K562 (cell line): ENCODE results near the gene GRIK3. TPM values are rescaled to one million over a fixed set of nuclear protein-coding genes. Genes with fewer than 3 reads are reported as not detected.

Experiments used
- ATAC-seq: fragments of 200-7000 bp; cut with Tn5 transposase; 3 replicates; pipeline ENCODE4 v1.9.1; 2020; ENCODE audit warnings: moderate library complexity
- BruUV-seq: library from RNA; stranded (reverse); fragments of 400-500 nt; replicated peaks from 2 replicates; lab custom pipeline; 2021; lab: Mats Ljungman, UMichigan
- CTCF ChIA-PET: fragments of 300-600 bp; formaldehyde crosslinking; extraction: SDS; loops from one replicate; lab custom pipeline; 2021; ENCODE audit warnings: low intra/inter-chr PET ratio; lab: Yijun Ruan, JAX
- POLR2A ChIA-PET: fragments of 300-600, 350-650 bp; sonication (Branson Sonifier 250); formaldehyde crosslinking; extraction: SDS; loops from one replicate; lab custom pipeline; 2021; ENCODE audit warnings: antibody characterized with exemption, inconsistent platforms; lab: Yijun Ruan, JAX
- DNase-seq, 4 experiments: peaks; one replicate each; pipeline versions ENCODE4 v3.0.0 to v3.0.0-alpha.2; 2011 to 2018; ENCODE audit warnings: low spot score in 3 of 4, mixed read lengths in 3 of 4; ENCODE audit errors: extremely low read depth in 1 of 4
- FAIRE-seq: peaks from 2 replicates; lab custom pipeline; 2011; peaks lifted over from hg19 to GRCh38; lab: Jason Lieb, UNC
- H2AFZ ChIP-seq: 2 replicates; pipeline ENCODE4 v1.6.0; 2011; ENCODE audit warnings: low read depth, low read length, control low read depth, inconsistent platforms
- H3K27ac ChIP-seq: fragments of 200-600 bp; 3 replicates; pipeline ENCODE4 v1.8.0; 2011; ENCODE audit warnings: low read depth, mild to moderate bottlenecking, control low read depth, inconsistent platforms, low read length, moderate library complexity, mixed read lengths; ENCODE audit errors: extremely low read depth
- H3K27me3 ChIP-seq, 2 experiments: fragments of 300-600 bp in 1 of 2; 2 replicates in 1 of 2; 3 replicates in 1 of 2; pipeline versions ENCODE4 v1.6.0 to v1.8.0; 2011; ENCODE audit warnings: inconsistent platforms in 2 of 2, low read length in 2 of 2, mild to moderate bottlenecking in 1 of 2, mixed read lengths in 1 of 2, moderate library complexity in 1 of 2; ENCODE audit not compliant: control insufficient read depth in 2 of 2, insufficient read depth in 2 of 2
- H3K36me3 ChIP-seq: fragments of 300-600 bp; 3 replicates; pipeline ENCODE4 v1.8.0; 2011; ENCODE audit warnings: mild to moderate bottlenecking, low read length, inconsistent platforms; ENCODE audit not compliant: control insufficient read depth, insufficient read depth
- H3K4me1 ChIP-seq, 2 experiments: fragments of 200-600 bp in 1 of 2; replicated peaks in 1 of 2; 2 replicates in 1 of 2; 3 replicates in 1 of 2; pipeline versions ENCODE4 v1.5.1 to v1.8.0; 2011; ENCODE audit warnings: inconsistent platforms in 2 of 2, low read length in 2 of 2, mild to moderate bottlenecking in 1 of 2, mixed read lengths in 1 of 2, moderate library complexity in 1 of 2; ENCODE audit not compliant: control insufficient read depth in 2 of 2, insufficient read depth in 2 of 2
- H3K4me2 ChIP-seq: 2 replicates; pipeline ENCODE4 v1.6.1; 2011; ENCODE audit warnings: low read length, control low read depth, inconsistent platforms, mixed read lengths; ENCODE audit not compliant: insufficient read depth
- H3K4me3 ChIP-seq: fragments of 200-600 bp; sonication (generic), shearing (Covaris generic); 2 replicates; pipeline ENCODE4 v1.5.1; 2016; ENCODE audit warnings: control low read depth, inconsistent platforms
- H3K79me2 ChIP-seq: fragments of 200-600 bp; 3 replicates; pipeline ENCODE4 v1.8.0; 2011; ENCODE audit warnings: low read length, inconsistent platforms; ENCODE audit not compliant: control insufficient read depth, insufficient read depth
- H3K9ac ChIP-seq, 2 experiments: 2 replicates each; pipeline versions ENCODE4 v1.6.0 to v1.6.1; 2011; ENCODE audit warnings: low read depth in 2 of 2, low read length in 2 of 2, control low read depth in 1 of 2, inconsistent platforms in 1 of 2, mild to moderate bottlenecking in 1 of 2, mixed read lengths in 1 of 2; ENCODE audit not compliant: insufficient read depth in 1 of 2
- H3K9me1 ChIP-seq: one replicate; pipeline ENCODE4 v1.6.0; 2011; ENCODE audit warnings: inconsistent platforms, mild to moderate bottlenecking, low read length, moderate library complexity; ENCODE audit not compliant: control insufficient read depth, insufficient read depth
- H3K9me3 ChIP-seq: replicated peaks from 2 replicates; pipeline ENCODE4 v1.5.1; 2011; ENCODE audit warnings: low read depth, low read length, inconsistent platforms; ENCODE audit not compliant: control insufficient read depth, insufficient read depth
- H4K20me1 ChIP-seq: replicated peaks from 2 replicates; pipeline ENCODE4 v1.6.1; 2011; ENCODE audit warnings: low read length, inconsistent platforms, mixed read lengths; ENCODE audit not compliant: control insufficient read depth, insufficient read depth
- BRCA1 ChIP-seq, 2 experiments: fragments of 450-650 bp in 1 of 2; sonication (generic) in 1 of 2; formaldehyde crosslinking in 1 of 2; IDR thresholded peaks; 2 replicates each; pipeline versions ENCODE4 v1.5.0 to v1.6.1; 2017 to 2020; ENCODE audit warnings: mild to moderate bottlenecking in 1 of 2, missing genetic modification reagents in 1 of 2
- LCOR ChIP-seq: sonication (generic); formaldehyde crosslinking; IDR thresholded peaks from 2 replicates; pipeline ENCODE4 v1.8.0; 2022; ENCODE audit warnings: mild to moderate bottlenecking, missing genetic modification reagents
- NEUROD1 ChIP-seq: fragments of 150-350 bp; IDR thresholded peaks from 2 replicates; pipeline ENCODE4 v1.6.1; 2014; ENCODE audit warnings: borderline replicate concordance, low read length, low read depth; ENCODE audit not compliant: partially characterized antibody
- NFIX ChIP-seq: fragments of 250-450 bp; sonication (Bioruptor Pico); IDR thresholded peaks from 2 replicates; pipeline ENCODE4 v1.4.0; 2020; ENCODE audit warnings: low read depth, mild to moderate bottlenecking, moderate library complexity
- RBFOX2 ChIP-seq: fragments of 200-400 bp; formaldehyde crosslinking; IDR thresholded peaks from 2 replicates; pipeline ENCODE4 v1.6.1; 2017; ENCODE audit warnings: low read depth, mild to moderate bottlenecking, low read length, moderate library complexity
- STAT5B ChIP-seq: fragments of 250-450 bp; sonication (Bioruptor Pico); IDR thresholded peaks from 2 replicates; pipeline ENCODE4 v1.8.0; 2021; ENCODE audit warnings: mild to moderate bottlenecking, inconsistent platforms
- ZNF134 ChIP-seq: fragments of 250-450 bp; sonication (Bioruptor Pico); conservative IDR thresholded peaks from 2 replicates; pipeline ENCODE4 v1.4.0; 2020
- WGBS: fragments of 100-300 bp; shearing (Covaris generic); methylation state at CpG from one replicate; pipeline ENCODE4 v1.1.6; 2016; ENCODE audit warnings: low coverage, mixed read lengths; ENCODE audit not compliant: insufficient coverage; ENCODE audit errors: missing lambda C conversion rate; 5-methylcytosine and 5-hydroxymethylcytosine counted together
- in situ Hi-C: fragments of 300-500 bp; cut with MboI; formaldehyde crosslinking; loops from 4 replicates; pipeline ENCODE4 v1.15.0; 2018; ENCODE audit warnings: inconsistent platforms, mixed read lengths
- intact Hi-C: fragments of 100-400 bp; cut with micrococcal nuclease; formaldehyde crosslinking; loops from 2 replicates; pipeline ENCODE4 v1.14.2; 2022
- polyA plus RNA-seq, 8 experiments: library from polyadenylated mRNA; depleted of rRNA in 4 of 8; stranded (reverse) in 5 of 8; unstranded in 3 of 8; fragments of >200 nt; fragmentation: Nextera tagmentation in 2 of 8; fragmentation: Illumina TruSeq in 1 of 8; extraction: Ambion mirVana in 2 of 8; extraction: Trizol in 1 of 8; gene quantifications; 2 replicates each; pipeline versions ENCODE4 v1.2.1 to v1.2.3, GENCODE V29; 2011 to 2014; ENCODE audit warnings: inconsistent platforms in 1 of 8, missing spikeins in 1 of 8
- total RNA-seq, 7 experiments: library from RNA; depleted of rRNA in 6 of 7; stranded (reverse); fragments of >200 nt in 6 of 7; fragmentation: Illumina TruSeq in 2 of 7; extraction: Trizol in 2 of 7; gene quantifications; 2 replicates each; pipeline versions ENCODE4 v1.2.1 to v1.2.3, GENCODE V29; 2011 to 2021; ENCODE audit warnings: low replicate concordance in 1 of 7
- TF ChIP-seq, protein P1 (sequence below): fragments of 250-450 bp; sonication (Bioruptor Pico); IDR thresholded peaks from 2 replicates; pipeline ENCODE4 v1.5.0; 2020; ENCODE audit warnings: mild to moderate bottlenecking, borderline replicate concordance
- TF ChIP-seq, protein P2 (sequence below): sonication (generic); formaldehyde crosslinking; IDR thresholded peaks from 2 replicates; pipeline ENCODE4 v1.8.0; 2022; ENCODE audit warnings: mild to moderate bottlenecking, missing genetic modification reagents

Gene GRIK3
- total and polyA plus RNA-seq, 9 of the 15 experiments (the other 6 are each of a cell fraction or from before 2014, with no cell fraction given): not detected

DNA sequence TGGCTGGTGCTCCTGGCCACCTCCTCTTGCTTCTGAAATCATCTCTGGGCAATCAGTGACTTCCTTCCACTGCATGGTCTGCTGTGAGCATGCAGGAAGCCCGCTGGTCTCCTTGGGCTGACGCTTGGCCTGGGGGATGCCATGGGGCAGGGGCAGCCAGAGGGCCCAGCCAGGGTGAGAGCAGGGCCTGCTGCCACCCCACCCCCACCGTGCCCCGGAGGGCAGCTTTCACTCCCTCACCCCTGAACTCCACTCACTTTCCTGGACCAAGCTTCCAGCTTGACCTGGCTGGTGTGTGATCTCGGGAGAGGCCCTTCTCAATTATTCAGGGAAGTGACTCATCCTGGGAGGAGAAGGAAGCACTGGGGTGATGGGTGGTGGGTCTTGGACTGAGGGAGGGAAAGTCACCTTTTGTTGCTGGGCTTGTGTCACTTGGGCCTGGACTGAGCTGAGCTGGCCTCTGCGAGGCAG is 281.4 kb downstream of the GRIK3 start:
- Histone ChIP-seq H3K9me3 (no peaks in the 10 kb centered on the region), H3K4me1 (no peaks in the 10 kb centered on the region), H3K27ac (no peak overlapping the region), H3K79me2 (no peaks in the 10 kb centered on the region)
- TF ChIP-seq ZNF134 (CRISPR knock-in tag) (no peak), NFIX (CRISPR knock-in tag) (no peak), NEUROD1 (no peak), RBFOX2 (no peak), BRCA1 (IDR thresholded peaks at IDR 0.05) (no peak), BRCA1 (CRISPR knock-in tag; IDR thresholded peaks at IDR 0.05) (no peak), STAT5B (CRISPR knock-in tag) (no peak), LCOR (CRISPR knock-in tag) (no peak)
- TF ChIP-seq, protein P1, sequence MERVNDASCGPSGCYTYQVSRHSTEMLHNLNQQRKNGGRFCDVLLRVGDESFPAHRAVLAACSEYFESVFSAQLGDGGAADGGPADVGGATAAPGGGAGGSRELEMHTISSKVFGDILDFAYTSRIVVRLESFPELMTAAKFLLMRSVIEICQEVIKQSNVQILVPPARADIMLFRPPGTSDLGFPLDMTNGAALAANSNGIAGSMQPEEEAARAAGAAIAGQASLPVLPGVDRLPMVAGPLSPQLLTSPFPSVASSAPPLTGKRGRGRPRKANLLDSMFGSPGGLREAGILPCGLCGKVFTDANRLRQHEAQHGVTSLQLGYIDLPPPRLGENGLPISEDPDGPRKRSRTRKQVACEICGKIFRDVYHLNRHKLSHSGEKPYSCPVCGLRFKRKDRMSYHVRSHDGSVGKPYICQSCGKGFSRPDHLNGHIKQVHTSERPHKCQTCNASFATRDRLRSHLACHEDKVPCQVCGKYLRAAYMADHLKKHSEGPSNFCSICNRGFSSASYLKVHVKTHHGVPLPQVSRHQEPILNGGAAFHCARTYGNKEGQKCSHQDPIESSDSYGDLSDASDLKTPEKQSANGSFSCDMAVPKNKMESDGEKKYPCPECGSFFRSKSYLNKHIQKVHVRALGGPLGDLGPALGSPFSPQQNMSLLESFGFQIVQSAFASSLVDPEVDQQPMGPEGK: no peak
- TF ChIP-seq, protein P2, sequence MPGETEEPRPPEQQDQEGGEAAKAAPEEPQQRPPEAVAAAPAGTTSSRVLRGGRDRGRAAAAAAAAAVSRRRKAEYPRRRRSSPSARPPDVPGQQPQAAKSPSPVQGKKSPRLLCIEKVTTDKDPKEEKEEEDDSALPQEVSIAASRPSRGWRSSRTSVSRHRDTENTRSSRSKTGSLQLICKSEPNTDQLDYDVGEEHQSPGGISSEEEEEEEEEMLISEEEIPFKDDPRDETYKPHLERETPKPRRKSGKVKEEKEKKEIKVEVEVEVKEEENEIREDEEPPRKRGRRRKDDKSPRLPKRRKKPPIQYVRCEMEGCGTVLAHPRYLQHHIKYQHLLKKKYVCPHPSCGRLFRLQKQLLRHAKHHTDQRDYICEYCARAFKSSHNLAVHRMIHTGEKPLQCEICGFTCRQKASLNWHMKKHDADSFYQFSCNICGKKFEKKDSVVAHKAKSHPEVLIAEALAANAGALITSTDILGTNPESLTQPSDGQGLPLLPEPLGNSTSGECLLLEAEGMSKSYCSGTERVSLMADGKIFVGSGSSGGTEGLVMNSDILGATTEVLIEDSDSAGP (CRISPR knock-in tag): no peak
- TF ChIP-seq, all 486 proteins: peak for 0
- ATAC-seq: no peak
- no peak for DNase-seq
- Histone ChIP-seq H2AFZ (no peak overlapping the region), H3K4me2 (no peak overlapping the region), H3K4me3 (no peak overlapping the region), H4K20me1 (no peaks in the 10 kb centered on the region), H3K9me1 (no peaks in the 10 kb centered on the region), H3K9ac (no peak overlapping the region), H3K36me3 (no peaks in the 10 kb centered on the region), H3K27me3 (peaks cover 3 to 19% of the 10 kb centered on the region in 2 experiments; a peak in 3 of 5 replicates)
- 0% methylated on average over 6 of the region's 6 CpGs for WGBS
- ChIA-PET POLR2A (interaction anchor here (1.2 to 2.1 kb wide), 2 partner anchors 10 to 17 kb away, joined by 3 to 5 read pairs; no protein-coding TSS in a partner anchor), CTCF (no interaction called here)
- FAIRE-seq: no peak
- intact Hi-C loops (no loop called here), in situ Hi-C loops (no loop called here)
- no TSS peak for BruUV-seq
